NCI-H748 treated with DMSO at 0.1 percent for 48 hours (cell line): Measurements from ENCODE around the gene PRKAB1.
"Not testable (repeated sequence)": the region's sequence is repeated elsewhere in the genome, so short reads cannot be mapped to it uniquely, and the experiment has no call there.

Experiments
- DNase-seq: peaks from one replicate; lab custom pipeline; 2025; lab: John Stamatoyannopoulos, UW

PRKAB1 gene

GRCh38 chr12:119684711-119685369, 16.9 kb downstream of the PRKAB1 start:
- no peak for DNase-seq

DNA sequence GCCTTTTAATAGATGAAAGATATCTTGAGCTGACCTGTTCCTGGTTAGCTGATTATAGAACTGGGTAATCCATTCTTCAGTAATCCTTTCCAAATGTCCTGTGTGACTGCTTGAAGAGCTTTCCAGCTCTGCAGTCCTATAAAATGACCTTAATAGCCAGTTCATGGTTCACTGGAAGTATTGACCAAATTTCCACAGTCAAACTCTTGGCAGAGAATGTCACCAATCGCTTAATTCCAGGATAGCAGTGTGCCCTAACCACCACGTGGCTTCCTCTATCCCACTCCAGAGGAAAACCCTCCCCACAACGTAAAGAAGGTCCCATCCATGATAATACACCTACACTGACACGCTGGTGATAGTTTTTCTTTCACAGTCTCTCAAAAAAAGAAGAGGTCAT, 17.4 kb downstream of the PRKAB1 start:
- no peak for DNase-seq

DNA sequence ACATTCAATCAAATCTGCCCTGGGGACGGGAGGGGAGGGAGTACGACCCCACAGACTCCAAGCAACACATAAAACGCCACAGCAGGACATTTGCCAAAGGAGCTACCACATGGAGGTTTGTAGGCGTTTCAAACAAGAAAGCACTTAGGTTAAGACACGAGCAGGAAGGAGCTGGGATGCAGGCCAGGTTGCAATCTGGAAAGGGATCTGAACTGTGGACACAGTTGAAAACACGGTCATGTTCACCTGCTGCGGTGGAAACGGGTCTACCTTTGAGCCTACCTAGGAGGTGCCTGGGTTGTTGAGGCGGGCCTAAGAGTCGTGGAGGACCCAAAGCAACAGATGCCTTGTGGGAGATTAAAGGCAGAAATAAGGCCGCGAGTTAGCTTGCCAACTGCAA, 18.4 kb downstream of the PRKAB1 start:
- DNase-seq = no peak

DNA sequence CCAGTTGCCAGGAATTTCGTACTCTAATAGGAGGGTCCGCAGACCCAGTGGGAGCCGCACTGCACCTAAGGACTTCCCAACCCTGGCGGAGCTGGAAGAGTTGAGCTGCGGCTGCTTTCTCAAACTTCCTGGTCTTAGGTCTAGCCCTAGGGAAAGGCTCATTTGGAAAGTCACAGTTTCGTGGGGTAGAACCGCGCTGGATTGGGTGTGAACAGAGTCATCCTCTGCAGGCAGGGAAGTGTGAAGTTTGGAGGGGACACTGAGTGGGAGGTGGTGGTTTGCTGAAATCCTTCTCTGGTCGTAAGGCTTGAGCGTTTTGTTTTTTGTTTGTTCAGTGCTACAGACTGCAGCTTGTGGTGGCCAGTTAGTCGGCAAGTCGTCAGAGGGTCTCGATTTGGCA, 18.8 kb downstream of the PRKAB1 start:
- DNase-seq = no peak

DNA sequence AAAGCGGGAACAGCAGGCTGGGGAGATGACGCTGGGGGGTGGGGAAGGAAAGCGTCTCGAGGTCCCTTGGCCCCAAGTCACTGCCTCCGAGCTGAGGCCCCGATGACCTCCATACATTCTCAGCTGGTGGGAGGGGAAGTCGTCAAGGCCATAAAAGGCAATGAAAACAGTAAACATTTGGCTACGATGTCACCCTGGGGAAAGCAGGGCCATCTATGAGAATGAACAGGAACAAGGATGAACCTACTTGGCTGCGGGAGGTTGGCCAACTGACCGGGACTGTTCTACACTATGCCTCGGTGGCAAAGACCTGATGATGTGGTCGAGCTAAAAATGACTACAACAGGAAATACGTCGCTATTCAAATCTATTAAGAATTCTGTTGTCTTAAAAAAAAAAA, 19.5 kb downstream of the PRKAB1 start:
- DNase-seq = no peak

- no peak for DNase-seq
These were observed 19.9 kb downstream of the PRKAB1 start for GRCh38 chr12:119687879-119688278.

DNA sequence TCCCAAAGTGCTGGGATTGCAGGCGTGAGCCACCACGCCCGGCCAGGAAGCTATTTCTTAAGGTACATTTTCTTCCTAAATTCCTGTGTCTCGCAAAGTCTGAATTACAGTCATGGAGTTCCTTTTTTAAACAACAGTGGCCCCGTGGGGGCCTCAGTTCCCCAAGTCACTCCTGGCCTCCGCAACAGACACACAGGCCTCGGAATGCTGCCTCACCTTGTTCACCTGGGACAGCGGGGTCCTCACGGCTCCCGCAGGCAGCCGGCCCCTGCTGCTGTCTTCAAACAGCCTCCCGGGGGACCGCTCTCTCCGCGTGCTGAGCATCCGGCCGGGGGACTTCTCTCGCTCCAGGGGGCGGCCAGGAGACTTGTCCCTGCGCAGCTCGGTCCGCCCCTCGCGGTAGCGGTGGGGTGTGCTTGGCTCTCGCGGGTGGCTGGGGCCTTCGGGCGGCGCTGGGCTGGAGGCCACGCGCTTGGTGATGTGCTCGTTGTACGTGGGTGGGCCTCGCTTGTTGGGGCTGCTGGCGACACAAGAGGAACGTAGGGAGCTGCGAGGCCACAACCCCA, 22.1 kb downstream of the PRKAB1 start:
- no peak for DNase-seq

DNA sequence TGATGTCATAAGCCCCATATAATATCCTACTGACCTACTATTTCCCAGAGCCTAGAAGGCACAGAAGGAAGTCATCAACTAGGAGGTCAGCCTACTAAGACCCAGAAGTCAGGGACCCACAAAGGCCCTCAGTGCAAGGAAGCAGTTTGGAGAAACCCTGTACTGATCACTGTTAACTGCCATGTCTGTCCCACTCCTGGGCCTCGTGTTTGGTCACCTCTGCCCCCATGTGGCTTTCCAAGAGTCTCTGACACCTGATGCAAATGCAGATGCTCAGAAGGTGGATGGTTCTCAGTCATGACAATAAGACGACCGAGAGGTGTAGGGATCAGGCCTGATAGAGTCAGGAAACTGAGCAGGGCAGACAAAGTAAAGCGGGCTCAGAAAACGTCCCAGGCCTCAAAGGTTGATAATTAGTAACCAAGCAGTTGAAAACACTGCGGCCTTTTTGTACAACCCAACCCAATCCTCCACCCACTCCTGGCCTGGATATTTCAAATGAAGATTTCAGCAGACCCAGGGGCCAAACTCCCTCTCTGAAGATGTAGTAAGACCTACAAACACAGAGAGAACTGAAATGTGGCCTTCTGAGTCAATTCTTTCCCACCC, 23.4 kb downstream of the PRKAB1 start:
- DNase-seq = no peak

GRCh38 chr12:119692410-119692809, 24.5 kb downstream of the PRKAB1 start:
- DNase-seq = no peak

GRCh38 chr12:119692997-119693396, 25.1 kb downstream of the PRKAB1 start:
- no peak for DNase-seq

- DNase-seq = no peak
These were observed 25.6 kb downstream of the PRKAB1 start for GRCh38 chr12:119693511-119693910.

DNA sequence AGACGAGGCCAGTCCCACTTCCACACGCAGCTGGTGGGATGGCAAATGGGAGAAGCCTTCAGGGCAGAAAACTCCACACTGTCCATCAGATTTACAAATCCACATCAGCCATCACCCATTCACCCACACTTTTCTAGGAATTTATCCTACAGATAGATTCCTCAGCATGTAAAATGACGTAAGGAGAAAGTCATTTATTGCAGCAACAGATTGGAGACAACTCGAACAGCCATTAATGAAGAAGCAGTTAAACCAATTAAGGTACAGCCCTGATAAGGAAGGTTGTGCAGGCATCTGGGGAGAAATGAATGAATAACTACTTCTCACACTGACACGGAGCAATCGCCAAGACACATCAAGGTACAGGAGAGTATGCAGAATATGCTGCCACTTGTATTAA, 26.2 kb downstream of the PRKAB1 start:
- DNase-seq = no peak

DNA sequence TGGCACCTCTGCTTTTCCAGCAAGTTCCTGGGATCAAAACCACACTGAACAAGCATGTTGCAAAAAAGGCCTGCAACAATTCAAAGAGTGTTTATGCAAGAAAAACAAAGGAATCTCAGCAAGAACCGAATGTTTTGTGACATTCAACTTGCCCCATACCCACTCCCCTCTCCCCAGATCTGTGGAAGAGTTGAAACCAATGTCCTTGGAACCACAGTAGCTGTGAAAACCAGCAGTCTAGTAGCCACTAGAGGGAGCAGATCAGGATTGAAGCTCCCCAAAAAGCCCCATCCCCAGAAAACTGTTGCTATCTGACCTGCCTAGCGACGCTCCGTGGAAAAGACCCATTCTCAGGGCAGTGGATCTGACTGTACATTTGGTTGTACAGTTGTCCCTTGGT, 27.1 kb downstream of the PRKAB1 start:
- DNase-seq = no peak

GRCh38 chr12:119696943-119697342, 29.0 kb downstream of the PRKAB1 start:
- DNase-seq = no peak

DNA sequence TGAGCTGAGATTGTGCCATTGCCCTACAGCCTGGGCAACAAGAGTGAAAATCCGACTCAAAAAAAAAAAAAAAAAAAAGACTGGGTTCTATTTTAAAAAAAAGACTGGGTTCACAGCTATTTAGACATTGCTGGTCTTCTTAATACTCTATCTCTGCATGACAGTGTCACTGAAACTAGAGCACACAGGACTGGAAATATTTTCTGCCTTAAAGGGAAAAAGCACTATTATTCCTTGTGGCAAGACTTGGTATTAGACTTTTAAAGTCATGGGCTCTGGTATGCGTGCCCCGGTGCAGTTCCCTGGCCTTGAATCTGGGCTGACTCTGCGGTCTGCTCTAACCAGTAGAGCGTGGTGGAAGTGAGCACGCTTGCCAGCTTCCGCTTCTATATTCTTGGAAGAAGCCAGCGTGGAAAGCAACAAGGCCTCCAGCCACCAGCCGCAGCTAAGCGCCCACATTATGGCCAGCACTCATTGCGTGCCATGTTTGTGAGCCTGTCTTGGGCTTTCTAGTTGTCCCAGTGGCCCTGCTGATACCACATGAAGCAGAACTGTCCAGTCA, 31.3 kb downstream of the PRKAB1 start:
- no peak for DNase-seq

DNA sequence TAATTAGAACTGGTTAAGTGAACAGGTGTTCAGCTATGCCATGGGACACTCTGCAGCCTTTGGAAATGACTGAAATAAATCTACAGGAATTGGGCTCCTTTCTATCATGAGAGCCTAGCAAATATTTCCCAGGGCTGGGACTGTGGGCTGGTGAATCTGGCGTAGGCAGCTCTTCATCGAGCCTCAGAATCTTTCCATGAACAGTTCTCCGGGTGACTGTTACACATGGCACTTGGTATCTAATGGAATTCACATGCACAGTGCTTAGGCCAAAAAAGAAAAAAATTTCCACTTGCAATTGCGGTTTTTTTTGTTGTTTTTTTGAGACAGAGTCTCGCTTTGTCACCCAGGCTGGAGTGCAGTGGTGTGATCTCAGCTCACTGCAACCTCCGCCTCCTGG, 32.1 kb downstream of the PRKAB1 start:
- no peak for DNase-seq

DNA sequence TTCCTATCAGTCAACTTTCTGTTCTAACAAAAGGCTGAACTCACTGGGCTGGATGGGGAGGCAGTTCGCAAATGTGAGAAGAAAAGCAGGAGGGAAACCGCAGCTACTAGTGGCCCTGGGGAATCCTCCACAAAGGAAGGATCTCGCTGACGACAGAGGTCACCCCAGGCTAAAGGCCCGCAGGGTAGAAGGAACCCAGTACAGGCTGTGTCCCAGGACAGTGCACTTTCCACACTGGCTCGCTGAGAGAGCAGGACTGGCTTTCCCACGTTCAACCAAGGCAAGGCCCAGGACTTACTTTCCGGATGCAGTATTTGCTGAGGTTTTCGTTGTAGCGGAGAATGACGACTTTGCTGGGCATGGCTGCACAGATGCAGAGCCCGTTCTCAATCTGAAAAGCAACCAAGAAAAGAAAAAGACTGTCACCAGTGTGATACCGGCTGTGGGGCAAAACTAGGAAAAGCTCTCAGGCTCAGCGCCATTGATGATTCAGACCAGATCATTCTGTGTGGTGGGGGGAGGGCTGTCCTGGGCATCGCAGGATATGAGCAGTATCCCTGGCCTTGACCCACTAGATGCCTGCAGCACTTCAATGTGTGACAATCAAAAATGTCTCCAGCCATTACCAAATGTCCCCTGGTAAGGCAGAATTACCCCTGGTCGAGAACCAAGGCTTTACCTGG, 36.3 kb downstream of the PRKAB1 start:
- DNase-seq = no peak

DNA sequence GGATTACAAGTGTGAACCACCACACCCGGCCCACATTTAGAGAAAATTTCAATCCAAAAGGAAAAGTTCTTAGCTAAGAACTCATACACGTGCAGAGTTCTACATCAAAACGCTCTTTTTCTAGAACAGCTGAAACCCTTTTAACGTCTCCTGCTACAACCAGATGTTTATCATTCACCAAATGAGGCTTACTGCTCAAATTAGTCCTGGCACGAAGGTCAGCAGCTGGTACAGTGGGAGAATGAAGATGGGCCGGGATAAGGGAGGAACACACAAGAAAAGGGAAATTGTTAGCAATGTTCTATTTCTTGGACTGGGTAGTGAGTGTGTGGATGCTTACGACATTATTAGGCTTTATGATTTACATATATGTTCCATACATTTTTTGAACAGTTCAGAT, 37.2 kb downstream of the PRKAB1 start:
- no peak for DNase-seq

DNA sequence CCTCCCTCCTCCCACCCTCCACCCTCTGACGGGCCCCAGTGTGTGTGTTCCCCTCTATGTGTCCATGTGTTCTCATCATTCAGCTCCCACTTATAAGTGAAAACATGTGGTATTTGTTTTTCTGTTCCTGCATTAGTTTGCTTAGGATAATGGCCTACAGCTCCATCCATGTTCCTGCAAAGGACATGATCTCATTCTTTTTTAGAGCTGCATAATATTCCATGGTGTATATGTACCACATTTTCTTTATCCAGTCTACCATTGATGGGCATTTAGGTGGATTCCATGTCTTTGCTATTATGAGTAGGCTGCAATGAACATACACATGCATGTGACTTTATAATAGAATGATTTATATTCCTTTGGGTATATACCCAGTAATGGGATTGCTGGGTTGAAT, 38.5 kb downstream of the PRKAB1 start:
- not testable (repeated sequence) for DNase-seq

GRCh38 chr12:119710374-119710964, 42.5 kb downstream of the PRKAB1 start:
- DNase-seq = no peak

- no peak for DNase-seq
These were observed 43.1 kb downstream of the PRKAB1 start for GRCh38 chr12:119710965-119711551.

- no peak for DNase-seq
These were observed 43.8 kb downstream of the PRKAB1 start for GRCh38 chr12:119711693-119712092.
